Hepatocyte (in vitro differentiated cells): ENCODE results near the gene OBSCN.

Experiments used
- CTCF ChIP-seq: fragments of 200-600 bp; sonication (generic); IDR thresholded peaks from 2 replicates; pipeline ENCODE4 v1.5.1; 2016; ENCODE audit warnings: antibody characterized with exemption, mild to moderate bottlenecking; ENCODE audit not compliant: poor library complexity
- EZH2 ChIP-seq: fragments of 200-600 bp; sonication (generic); IDR thresholded peaks from 2 replicates; pipeline ENCODE4 v1.6.1; 2016; ENCODE audit warnings: antibody characterized with exemption, mild to moderate bottlenecking, borderline replicate concordance
- EZH2phosphoT487 ChIP-seq: fragments of 200-600 bp; sonication (generic); IDR thresholded peaks from one replicate; pipeline ENCODE4 v1.6.1; 2018; ENCODE audit warnings: antibody characterized with exemption, mild to moderate bottlenecking, low read depth, moderate library complexity; ENCODE audit not compliant: unreplicated experiment, severe bottlenecking

- TF ChIP-seq EZH2: no peak
- TF ChIP-seq EZH2phosphoT487: no peak
- TF ChIP-seq CTCF: no peak
Measured at GRCh38 chr1:228366062-228366865, 158.4 kb downstream of the OBSCN start.
